GM18498 (cell line): ENCODE results near the gene IGFN1.

Source experiments
- ATAC-seq: cut with Tn5 transposase; IDR thresholded peaks from one replicate; pipeline ENCODE4 v1.9.1; 2021; ENCODE audit warnings: mild to moderate bottlenecking, moderate library complexity; ENCODE audit not compliant: unreplicated experiment

IGFN1 gene

GRCh38 chr1:201261771-201262547, 71.3 kb downstream of the IGFN1 start:
- no peak for ATAC-seq

DNA sequence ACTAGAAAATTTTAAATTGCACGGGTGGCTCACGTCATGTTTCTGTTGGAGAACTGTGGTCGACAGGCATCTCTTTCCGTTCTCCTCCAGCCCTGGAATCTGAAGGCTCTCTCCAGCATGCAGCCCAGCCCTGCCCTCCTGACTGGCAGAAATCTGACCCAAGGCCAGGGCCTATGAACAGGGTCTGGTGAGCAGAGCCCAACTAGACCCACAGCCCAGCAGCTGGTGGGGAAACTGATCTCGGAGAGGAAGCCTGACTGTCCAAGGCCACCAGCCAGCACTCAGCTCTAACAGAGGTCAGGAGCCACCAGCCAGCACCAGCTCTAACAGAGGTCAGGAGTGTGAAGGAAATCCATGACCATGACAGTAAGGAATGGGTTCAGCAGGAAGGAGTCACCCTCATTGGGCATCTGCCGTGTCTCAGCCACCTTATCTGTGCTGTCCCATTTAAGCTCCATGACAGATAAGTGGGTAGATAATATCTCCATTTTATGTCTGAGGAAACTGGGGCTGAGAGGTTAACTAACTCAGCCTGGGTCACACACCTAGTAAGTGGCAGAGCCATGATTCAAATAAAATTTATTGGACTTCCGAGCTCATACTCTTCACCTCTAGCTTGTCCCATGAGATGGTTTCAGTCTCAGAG, 72.5 kb downstream of the IGFN1 start:
- no peak for ATAC-seq

DNA sequence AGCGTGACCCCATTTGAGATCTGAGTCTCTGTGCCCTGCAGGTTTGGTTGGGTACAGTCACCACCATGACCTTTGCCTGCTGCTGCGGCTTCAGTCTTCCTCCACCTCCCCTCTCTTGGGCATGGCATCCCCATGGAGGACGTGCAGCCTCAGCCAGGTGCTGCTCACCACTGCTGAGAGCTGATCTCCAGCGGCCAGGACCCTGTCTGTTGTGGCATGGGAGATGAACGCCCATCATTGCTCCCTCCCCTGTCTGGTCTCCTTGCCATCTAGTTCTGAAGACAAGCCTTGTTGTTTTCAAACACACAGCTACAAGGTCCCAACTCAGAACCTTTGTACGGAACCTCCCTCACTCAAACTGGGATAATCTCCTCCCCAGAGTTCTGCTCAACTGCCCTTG, 73.4 kb downstream of the IGFN1 start:
- no peak for ATAC-seq

DNA sequence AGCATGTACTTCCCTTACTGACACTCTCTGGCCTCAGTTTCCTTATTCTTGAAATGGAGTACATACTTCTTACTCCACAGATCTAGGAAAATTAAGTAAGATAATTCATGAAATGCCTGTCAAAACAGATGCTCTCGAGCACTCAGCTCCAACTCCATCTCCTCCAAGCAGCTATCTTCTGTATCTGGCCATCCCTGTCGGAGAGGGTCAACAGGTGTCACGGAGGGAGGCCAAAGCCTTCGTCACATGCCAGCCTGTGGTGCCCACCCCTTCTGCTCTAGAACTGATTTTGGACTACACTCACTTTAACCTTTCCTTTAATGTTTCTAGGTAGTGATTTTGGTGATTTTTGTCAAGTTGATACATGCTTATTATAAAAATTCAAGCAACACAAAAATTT, 73.9 kb downstream of the IGFN1 start:
- no peak for ATAC-seq

DNA sequence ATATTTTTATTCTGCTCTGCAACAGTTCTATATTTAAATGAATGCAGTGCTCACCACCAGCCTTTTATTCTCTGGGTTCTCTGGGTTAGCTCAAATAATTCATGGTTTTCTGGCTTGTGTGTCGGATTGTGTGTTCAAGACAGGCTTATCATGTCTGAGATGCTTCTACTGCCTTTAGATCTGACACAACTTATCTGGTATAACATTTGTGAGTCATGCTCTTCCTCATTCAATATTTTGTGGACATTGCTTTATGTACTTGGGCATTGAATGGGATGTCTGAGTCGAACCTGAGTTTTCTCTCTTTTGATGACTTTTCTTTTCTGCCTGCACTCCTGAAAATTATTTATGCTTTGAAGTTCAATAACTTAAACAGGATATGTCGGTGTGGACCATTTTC, 75.1 kb downstream of the IGFN1 start:
- ATAC-seq: no peak

GRCh38 chr1:201266276-201266675, 75.7 kb downstream of the IGFN1 start:
- no peak for ATAC-seq

GRCh38 chr1:201266774-201267173, 76.2 kb downstream of the IGFN1 start:
- no peak for ATAC-seq

GRCh38 chr1:201267481-201268229, 77.0 kb downstream of the IGFN1 start:
- ATAC-seq: no peak

- ATAC-seq: no peak
These were observed 78.1 kb downstream of the IGFN1 start for GRCh38 chr1:201268604-201269151.

DNA sequence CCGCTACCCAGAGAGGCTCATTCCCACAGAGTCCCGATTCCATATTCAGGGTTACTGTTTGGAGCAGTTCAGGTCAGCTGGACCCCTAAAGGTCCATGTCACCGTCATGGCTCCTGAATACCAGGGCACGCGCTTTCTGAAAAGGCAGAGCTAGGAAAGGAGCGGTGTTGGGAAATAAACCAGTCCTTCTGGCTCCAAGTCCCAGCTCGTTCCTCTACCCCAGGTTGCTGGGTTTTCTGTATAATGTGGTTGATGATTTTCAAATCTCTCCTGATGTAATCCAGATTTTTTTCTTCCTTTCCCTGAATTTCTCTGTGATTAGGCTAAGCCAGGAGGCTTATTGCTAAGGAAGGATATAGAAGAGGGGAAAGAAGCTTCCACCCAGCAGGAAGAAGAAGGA, 78.7 kb downstream of the IGFN1 start:
- ATAC-seq: no peak

GRCh38 chr1:201269900-201270410, 79.3 kb downstream of the IGFN1 start:
- no peak for ATAC-seq

GRCh38 chr1:201270616-201271390, 80.2 kb downstream of the IGFN1 start:
- ATAC-seq: no peak

DNA sequence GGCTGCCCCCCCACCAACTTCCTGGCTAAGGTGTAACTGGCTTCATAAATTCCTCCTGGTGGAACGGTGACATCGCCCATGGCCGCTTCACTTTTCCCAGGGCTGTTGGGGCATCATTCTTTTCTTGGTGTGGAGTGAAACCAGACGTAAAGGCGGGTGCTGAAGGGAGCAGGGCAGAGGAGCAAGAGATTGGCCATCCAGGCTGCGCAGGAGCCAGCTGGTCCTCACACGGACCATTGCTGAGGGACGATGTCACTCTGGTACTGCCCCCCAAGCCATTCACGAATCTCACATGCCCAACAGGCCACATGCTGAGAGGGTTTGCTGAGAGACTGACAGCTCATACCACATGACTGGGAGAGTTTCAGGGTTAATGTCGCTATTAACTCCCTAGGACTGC, 82.2 kb downstream of the IGFN1 start:
- no peak for ATAC-seq

- no peak for ATAC-seq
These were observed 84.1 kb downstream of the IGFN1 start for GRCh38 chr1:201274616-201275252.

DNA sequence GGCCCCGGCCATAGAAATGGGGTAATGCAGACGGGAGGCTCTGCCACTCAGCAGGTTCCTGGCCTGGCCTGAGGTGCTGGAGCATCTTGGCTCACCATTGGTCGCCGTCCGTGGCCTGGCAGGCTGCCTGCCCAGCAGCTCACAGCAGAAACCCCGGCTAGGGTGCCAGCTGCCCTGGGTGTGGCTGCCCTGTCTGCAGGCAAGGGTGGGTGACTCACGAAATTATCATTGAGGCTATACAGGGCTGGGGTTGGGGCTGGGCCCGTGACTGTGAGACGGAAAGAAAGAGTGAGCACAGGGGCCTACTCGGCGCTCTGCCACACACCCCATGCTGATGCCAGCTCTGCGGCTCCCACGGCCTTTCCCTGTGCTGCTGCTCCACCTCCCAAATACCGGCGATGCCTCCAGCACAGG, 84.6 kb downstream of the IGFN1 start:
- ATAC-seq: no peak

DNA sequence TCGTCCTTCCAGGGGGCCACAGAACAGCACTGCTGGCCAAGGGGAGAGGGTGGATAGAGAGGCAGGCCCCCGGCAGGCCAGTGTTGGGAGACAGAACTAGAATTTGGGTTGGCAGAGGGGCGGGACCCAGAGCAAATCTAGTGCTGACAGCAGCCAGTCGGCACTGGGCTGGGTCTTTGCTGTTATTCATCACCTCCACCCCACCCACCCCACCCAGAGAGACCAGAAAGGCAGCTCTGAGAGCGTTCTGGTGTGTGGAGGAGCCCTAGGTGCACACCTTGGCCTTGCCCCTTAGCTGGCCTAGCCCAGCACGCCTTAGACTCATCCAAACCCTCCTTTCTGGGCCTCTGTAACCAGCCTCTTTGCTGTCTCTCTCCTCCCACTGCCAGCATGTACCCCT, 86.3 kb downstream of the IGFN1 start:
- no peak for ATAC-seq

GRCh38 chr1:201277441-201277840, 86.8 kb downstream of the IGFN1 start:
- ATAC-seq: no peak
